ENCODE results near the gene DYRK1A. TPM values are rescaled to one million over a fixed set of nuclear protein-coding genes. Genes with fewer than 3 reads are reported as not detected.

Gene DYRK1A
- total and polyA plus RNA-seq, 5 donors = 28.4 to 76.9 (median 70.5) TPM

GRCh38 chr21:37551331-37551992, 184.9 kb downstream of the DYRK1A start:
- intact Hi-C loops (cut with DNase I) = loop anchor here in 1 of 4 donors (10.0 kb wide), 1 partner anchor 287 kb away; the partner anchor contains the start of gene VPS26C
- ATAC-seq = peak in 1 of 2 donors; percentile 3
- H3K27ac ChIP-seq (ENCODE audit: low read length) = peak overlapping the region; percentile 83
- 33% methylated on average over 21 of the region's 21 CpGs for WGBS
- peak in 1 of 3 donors; percentile 66 for DNase-seq
- peaks cover 12% of the 10 kb centered on the region for H3K4me1 ChIP-seq (ENCODE audit: control insufficient read depth, insufficient read depth, low read length)
- no peaks in the 10 kb centered on the region for H3K9me3 ChIP-seq (ENCODE audit: control insufficient read depth, low read length)
- H3K27me3 ChIP-seq (ENCODE audit: control insufficient read depth, insufficient read depth) = no peaks in the 10 kb centered on the region
- no peak overlapping the region for H3K4me3 ChIP-seq (ENCODE audit: low read length)

DNA sequence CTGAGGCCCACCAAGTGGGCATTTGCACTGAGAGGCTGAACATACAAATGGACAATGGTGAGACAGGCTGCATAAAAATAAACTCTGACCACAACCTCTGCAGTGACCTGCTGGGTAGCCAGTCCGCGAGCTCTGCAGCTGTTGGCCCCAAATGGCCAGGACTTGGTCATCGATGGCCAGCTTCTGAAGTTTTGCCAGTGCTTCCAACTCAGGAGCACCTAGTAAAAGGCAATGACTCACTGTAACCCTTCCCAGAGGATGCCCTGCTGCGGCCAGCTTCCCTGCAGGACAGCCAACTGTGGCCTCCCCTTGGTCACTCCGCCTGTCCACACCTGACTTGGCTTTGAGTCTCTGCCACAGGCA, 185.4 kb downstream of the DYRK1A start:
- intact Hi-C loops (cut with DNase I) = loop anchor here in 1 of 4 donors (10.0 kb wide), 1 partner anchor 287 kb away; the partner anchor contains the start of gene VPS26C
- Histone ChIP-seq H3K4me3 (ENCODE audit: low read length) (no peak overlapping the region), H3K27me3 (ENCODE audit: control insufficient read depth, insufficient read depth) (no peaks in the 10 kb centered on the region), H3K27ac (ENCODE audit: low read length) (peak overlapping the region; percentile 83), H3K4me1 (ENCODE audit: control insufficient read depth, insufficient read depth, low read length) (peaks cover 12% of the 10 kb centered on the region), H3K9me3 (ENCODE audit: control insufficient read depth, low read length) (no peaks in the 10 kb centered on the region)
- ATAC-seq (no peak), DNase-seq (no peak)
- 86% methylated on average over 5 of the region's 5 CpGs for WGBS

GRCh38 chr21:37552496-37553029, 186.0 kb downstream of the DYRK1A start:
- no peaks in the 10 kb centered on the region for H3K9me3 ChIP-seq (ENCODE audit: control insufficient read depth, low read length)
- no peaks in the 10 kb centered on the region for H3K27me3 ChIP-seq (ENCODE audit: control insufficient read depth, insufficient read depth)
- peak overlapping the region; percentile 83 for H3K27ac ChIP-seq (ENCODE audit: low read length)
- DNase-seq (no peak), ATAC-seq (no peak)
- intact Hi-C loops (cut with DNase I) = loop anchor here in 1 of 4 donors (10.0 kb wide), 1 partner anchor 288 kb away; the partner anchor contains the start of gene VPS26C
- H3K4me3 ChIP-seq (ENCODE audit: low read length) = no peak overlapping the region
- H3K4me1 ChIP-seq (ENCODE audit: control insufficient read depth, insufficient read depth, low read length) = peaks cover 12% of the 10 kb centered on the region
- WGBS = 78% methylated on average over 10 of the region's 10 CpGs

GRCh38 chr21:37553078-37553481, 186.5 kb downstream of the DYRK1A start:
- 44% methylated on average over 10 of the region's 10 CpGs for WGBS
- Histone ChIP-seq H3K9me3 (ENCODE audit: control insufficient read depth, low read length) (no peaks in the 10 kb centered on the region), H3K27me3 (ENCODE audit: control insufficient read depth, insufficient read depth) (no peaks in the 10 kb centered on the region), H3K4me1 (ENCODE audit: control insufficient read depth, insufficient read depth, low read length) (peaks cover 12% of the 10 kb centered on the region), H3K4me3 (ENCODE audit: low read length) (no peak overlapping the region), H3K27ac (ENCODE audit: low read length) (peak overlapping the region; percentile 83)
- DNase-seq (peak; percentile 46 to 70 (median 60)), ATAC-seq (peak; percentile 70 to 82)
- intact Hi-C loops (cut with DNase I) = loop anchor here in 1 of 4 donors (10.0 kb wide), 1 partner anchor 288 kb away; the partner anchor contains the start of gene VPS26C

GRCh38 chr21:37554661-37555379, 188.2 kb downstream of the DYRK1A start:
- H3K27ac ChIP-seq (ENCODE audit: low read length) = peak overlapping the region; percentile 87
- H3K4me3 ChIP-seq (ENCODE audit: low read length) = no peak overlapping the region
- no peak for DNase-seq
- ATAC-seq = no peak
- WGBS = 82% methylated on average over 15 of the region's 15 CpGs
- H3K27me3 ChIP-seq (ENCODE audit: control insufficient read depth, insufficient read depth) = no peaks in the 10 kb centered on the region
- H3K4me1 ChIP-seq (ENCODE audit: control insufficient read depth, insufficient read depth, low read length) = peaks cover 12% of the 10 kb centered on the region
- no peaks in the 10 kb centered on the region for H3K9me3 ChIP-seq (ENCODE audit: control insufficient read depth, low read length)
- intact Hi-C loops (cut with DNase I) = loop anchor here in 1 of 4 donors (10.0 kb wide), 1 partner anchor 290 kb away; the partner anchor contains the start of gene VPS26C

DNA sequence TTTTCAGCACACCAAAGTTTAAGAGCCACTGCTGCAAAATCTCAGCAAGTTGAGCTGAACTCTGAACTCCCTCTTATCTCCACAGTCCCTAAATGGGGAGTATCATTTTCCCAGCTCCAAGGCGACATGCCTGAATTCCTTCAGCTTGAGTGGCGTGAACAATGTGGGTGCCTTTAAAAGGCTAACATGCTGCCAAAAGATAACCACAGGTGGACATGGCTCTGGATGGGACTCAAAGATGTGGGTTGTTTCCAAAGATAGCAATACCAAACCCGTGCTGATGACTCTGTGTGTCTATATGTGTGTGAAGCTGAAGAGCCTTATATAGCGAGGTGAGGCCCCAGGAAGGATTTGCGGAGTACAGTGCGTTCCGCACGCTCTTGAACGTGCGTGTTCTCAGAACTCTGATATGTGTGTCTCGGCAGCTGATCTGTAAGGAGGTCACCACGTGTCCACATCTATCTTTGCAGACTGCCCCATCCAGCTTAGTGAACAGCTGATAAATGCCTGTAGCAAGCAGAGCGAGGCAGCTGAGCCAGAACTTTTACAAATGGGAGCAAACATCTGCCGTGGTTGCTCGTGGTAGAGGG, 189.2 kb downstream of the DYRK1A start:
- DNase-seq (peak in 2 of 3 donors; percentile 39 to 72), ATAC-seq (peak; percentile 76 to 81)
- H3K9me3 ChIP-seq (ENCODE audit: control insufficient read depth, low read length) = no peaks in the 10 kb centered on the region
- 51% methylated on average over 15 of the region's 15 CpGs for WGBS
- H3K27ac ChIP-seq (ENCODE audit: low read length) = peak overlapping the region; percentile 87
- H3K4me3 ChIP-seq (ENCODE audit: low read length) = no peak overlapping the region
- intact Hi-C loops (cut with DNase I) = loop anchor here in 1 of 4 donors (10.0 kb wide), 1 partner anchor 291 kb away; the partner anchor contains the start of gene VPS26C
- H3K27me3 ChIP-seq (ENCODE audit: control insufficient read depth, insufficient read depth) = no peaks in the 10 kb centered on the region
- H3K4me1 ChIP-seq (ENCODE audit: control insufficient read depth, insufficient read depth, low read length) = peaks cover 10% of the 10 kb centered on the region

- no peak overlapping the region for H3K4me3 ChIP-seq (ENCODE audit: low read length)
- intact Hi-C loops (cut with DNase I) = loop anchor here in 1 of 4 donors (10.0 kb wide), 1 partner anchor 293 kb away; the partner anchor contains the start of gene VPS26C
- no peak for DNase-seq
- H3K9me3 ChIP-seq (ENCODE audit: control insufficient read depth, low read length) = no peaks in the 10 kb centered on the region
- H3K27me3 ChIP-seq (ENCODE audit: control insufficient read depth, insufficient read depth) = no peaks in the 10 kb centered on the region
- peak overlapping the region; percentile 56 for H3K27ac ChIP-seq (ENCODE audit: low read length)
- ATAC-seq = no peak
- H3K4me1 ChIP-seq (ENCODE audit: control insufficient read depth, insufficient read depth, low read length) = peaks cover 3% of the 10 kb centered on the region
- 59% methylated on average over 8 of the region's 8 CpGs for WGBS
These were observed 190.8 kb downstream of the DYRK1A start for GRCh38 chr21:37557261-37557950.

GRCh38 chr21:37558676-37559211, 192.2 kb downstream of the DYRK1A start:
- ATAC-seq = no peak
- 87% methylated on average over 8 of the region's 8 CpGs for WGBS
- no peak for DNase-seq
- Histone ChIP-seq H3K4me1 (ENCODE audit: control insufficient read depth, insufficient read depth, low read length) (peaks cover 3% of the 10 kb centered on the region), H3K9me3 (ENCODE audit: control insufficient read depth, low read length) (no peaks in the 10 kb centered on the region), H3K27me3 (ENCODE audit: control insufficient read depth, insufficient read depth) (no peaks in the 10 kb centered on the region), H3K4me3 (ENCODE audit: low read length) (no peak overlapping the region), H3K27ac (ENCODE audit: low read length) (no peak overlapping the region)
- intact Hi-C loops (cut with DNase I) = loop anchor here in 1 of 4 donors (10.0 kb wide), 1 partner anchor 294 kb away; the partner anchor contains the start of gene VPS26C

- no peak for ATAC-seq
These were observed 193.8 kb downstream of the DYRK1A start for GRCh38 chr21:37560385-37560784.

GRCh38 chr21:37561506-37561905, 194.9 kb downstream of the DYRK1A start:
- 91% methylated on average over 7 of the region's 7 CpGs for WGBS
- H3K27ac ChIP-seq (ENCODE audit: low read length) = no peak overlapping the region
- DNase-seq (no peak), ATAC-seq (no peak)
- peaks cover 2% of the 10 kb centered on the region for H3K4me1 ChIP-seq (ENCODE audit: control insufficient read depth, insufficient read depth, low read length)
- no peaks in the 10 kb centered on the region for H3K27me3 ChIP-seq (ENCODE audit: control insufficient read depth, insufficient read depth)
- intact Hi-C loops (cut with DNase I) = loop anchor here in 2 of 4 donors (10.0 kb wide), 2 partner anchors 197 to 347 kb away; partner anchors contain the start of gene DYRK1A (in 2 of the 2)
- H3K9me3 ChIP-seq (ENCODE audit: control insufficient read depth, low read length) = no peaks in the 10 kb centered on the region
- H3K4me3 ChIP-seq (ENCODE audit: low read length) = no peak overlapping the region

More at GRCh38 chr21:37560385-37560784, 193.8 kb downstream of the DYRK1A start:
- H3K27ac ChIP-seq (ENCODE audit: low read length) = peak overlapping the region; percentile 20
- no peaks in the 10 kb centered on the region for H3K9me3 ChIP-seq (ENCODE audit: control insufficient read depth, low read length)
- 77% methylated on average over 5 of the region's 5 CpGs for WGBS
- intact Hi-C loops (cut with DNase I) = loop anchor here in 2 of 4 donors (10.0 kb wide), 2 partner anchors 196 to 346 kb away; partner anchors contain the start of gene DYRK1A (in 2 of the 2)
- peaks cover 2% of the 10 kb centered on the region for H3K4me1 ChIP-seq (ENCODE audit: control insufficient read depth, insufficient read depth, low read length)
- no peak for DNase-seq
- no peaks in the 10 kb centered on the region for H3K27me3 ChIP-seq (ENCODE audit: control insufficient read depth, insufficient read depth)
- no peak overlapping the region for H3K4me3 ChIP-seq (ENCODE audit: low read length)
